HG03064 (cell line): ENCODE measurements around the gene ARHGDIA.
"Not testable (repeated sequence)": the region's sequence is repeated elsewhere in the genome, so short reads cannot be mapped to it uniquely, and the experiment has no call there.

Experiments used
- ATAC-seq: cut with Tn5 transposase; IDR thresholded peaks from one replicate; pipeline ENCODE4 v1.9.1; 2021; ENCODE audit warnings: low read depth; ENCODE audit not compliant: unreplicated experiment

ARHGDIA gene

GRCh38 chr17:81844887-81845286, 26.2 kb downstream of the ARHGDIA start:
- no peak for ATAC-seq

GRCh38 chr17:81844327-81844851, 26.7 kb downstream of the ARHGDIA start:
- ATAC-seq: no peak

- no peak for ATAC-seq
Measured at GRCh38 chr17:81843713-81844326, 27.3 kb downstream of the ARHGDIA start.

DNA sequence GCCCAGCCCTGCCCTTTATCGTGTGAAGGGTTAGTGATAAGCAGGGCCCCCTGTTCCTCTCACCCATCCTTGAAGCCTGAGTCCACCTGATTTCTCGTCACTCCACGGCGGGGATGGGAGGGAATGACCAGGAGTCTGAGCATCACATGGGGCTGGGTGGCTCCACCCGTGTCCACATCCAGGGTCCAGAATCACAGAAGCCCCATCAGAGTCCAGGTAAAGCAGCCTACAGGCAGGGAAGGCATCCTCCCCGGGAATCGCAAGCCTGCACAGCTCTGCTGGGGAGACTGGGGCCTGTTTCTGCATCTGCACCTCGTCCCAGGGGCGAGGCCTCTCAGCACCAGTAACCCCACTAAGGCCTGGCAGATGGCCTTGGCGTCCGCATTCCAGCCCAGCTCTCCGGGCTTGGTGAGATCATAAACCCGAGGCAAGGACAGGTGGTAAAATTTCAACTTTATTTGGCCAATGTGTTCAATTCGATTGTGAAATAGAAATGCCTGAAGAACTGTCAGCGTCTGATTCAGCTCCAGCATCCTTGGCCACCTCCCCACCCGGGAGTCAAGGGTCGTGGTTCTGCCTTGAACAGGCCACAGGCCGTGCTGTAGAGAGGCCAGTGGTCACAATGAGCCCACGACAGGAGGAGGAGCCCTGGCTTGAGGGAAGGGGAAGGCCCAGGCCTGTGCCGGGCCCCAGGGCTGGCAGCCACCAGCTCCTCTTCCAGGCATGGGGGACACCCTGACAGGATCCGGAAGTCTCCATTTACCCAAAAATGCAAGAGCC, 28.2 kb downstream of the ARHGDIA start:
- no peak for ATAC-seq

- ATAC-seq: no peak
Measured at GRCh38 chr17:81842378-81842724, 28.8 kb downstream of the ARHGDIA start.

DNA sequence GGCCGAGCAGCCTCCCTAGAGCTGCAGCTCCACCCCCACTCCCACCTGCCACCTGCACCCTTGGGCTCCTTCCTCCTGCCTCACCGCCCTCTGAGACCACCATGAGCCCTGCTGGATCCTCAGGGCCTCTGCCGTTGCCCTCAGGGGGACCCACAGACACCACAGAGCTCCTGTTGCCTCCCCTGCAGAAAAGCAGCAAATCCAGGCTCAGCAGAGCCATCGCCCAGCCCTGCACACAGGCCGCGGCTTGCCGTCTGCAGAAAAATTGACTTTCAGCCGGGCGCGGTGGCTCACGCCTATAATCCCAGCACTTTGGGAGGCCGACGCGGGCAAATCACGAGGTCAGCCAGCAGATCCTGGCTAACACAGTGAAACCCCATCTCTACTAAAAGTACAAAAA, 29.3 kb downstream of the ARHGDIA start:
- ATAC-seq: no peak

DNA sequence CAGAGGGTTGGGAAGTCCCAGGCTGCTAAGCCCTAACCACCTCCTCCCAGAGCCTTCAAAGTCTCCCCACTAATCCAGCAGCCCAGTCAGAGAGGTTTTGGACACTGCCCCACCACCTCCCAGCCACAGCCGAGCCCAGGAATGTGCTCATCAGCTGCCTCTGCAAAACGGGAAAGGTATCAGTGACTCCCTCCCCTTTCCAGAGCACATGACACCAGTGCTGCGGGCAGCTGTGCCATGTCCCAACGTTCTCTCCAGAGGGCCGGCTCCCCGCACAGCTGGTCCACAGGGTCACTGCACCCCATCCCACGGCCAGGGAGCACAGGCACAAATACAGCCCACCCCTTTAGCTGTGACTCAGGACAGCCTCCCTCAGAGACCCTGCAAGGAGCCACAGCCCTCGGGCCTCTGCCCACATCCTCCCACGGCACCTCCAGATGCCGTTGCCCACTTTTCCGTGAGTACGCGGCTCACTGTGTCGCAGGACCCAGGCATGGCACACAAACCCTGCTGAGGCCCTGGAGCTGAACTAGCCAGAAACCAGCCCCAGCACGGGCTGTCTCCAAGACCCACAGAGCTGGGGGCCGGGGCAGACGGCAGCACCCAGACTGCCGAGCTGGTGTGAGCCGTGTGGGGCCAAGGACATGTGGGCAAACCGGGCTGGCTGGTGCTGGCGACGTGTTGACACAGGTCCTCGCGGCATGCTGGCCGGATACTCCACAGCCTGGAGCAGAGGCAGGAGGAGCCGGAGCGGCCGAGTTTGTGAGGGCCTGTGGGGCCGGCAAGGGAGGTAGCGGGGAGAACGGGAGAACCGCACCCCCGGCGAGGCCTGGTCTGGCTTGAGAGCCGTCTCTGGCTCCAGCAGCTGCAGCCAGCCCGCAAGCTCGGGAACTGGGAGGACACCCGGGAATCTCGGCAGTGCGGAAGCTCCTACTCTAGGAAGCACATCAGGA, 30.0 kb downstream of the ARHGDIA start:
- no peak for ATAC-seq

- ATAC-seq: not testable (repeated sequence)
Measured at GRCh38 chr17:81840059-81840458, 31.1 kb downstream of the ARHGDIA start.

DNA sequence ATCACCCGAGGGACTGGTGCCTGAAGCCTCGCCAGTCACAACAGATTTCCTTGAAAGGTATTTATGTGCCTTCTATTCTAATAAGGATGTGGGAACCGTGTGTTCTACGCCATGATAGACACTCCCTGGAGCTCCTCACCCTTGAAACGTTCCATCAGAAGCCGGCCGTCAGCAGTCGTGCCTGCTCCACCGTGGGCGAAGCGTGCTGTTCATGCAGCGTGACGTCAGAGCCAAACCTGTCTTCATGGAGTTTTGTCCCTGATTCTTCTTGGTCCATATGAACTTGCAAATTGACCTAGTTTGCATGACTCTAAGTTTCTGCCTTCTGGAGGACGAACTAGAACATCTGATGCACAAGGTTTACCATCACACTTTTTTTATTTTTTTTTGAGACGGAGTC, 31.8 kb downstream of the ARHGDIA start:
- no peak for ATAC-seq

DNA sequence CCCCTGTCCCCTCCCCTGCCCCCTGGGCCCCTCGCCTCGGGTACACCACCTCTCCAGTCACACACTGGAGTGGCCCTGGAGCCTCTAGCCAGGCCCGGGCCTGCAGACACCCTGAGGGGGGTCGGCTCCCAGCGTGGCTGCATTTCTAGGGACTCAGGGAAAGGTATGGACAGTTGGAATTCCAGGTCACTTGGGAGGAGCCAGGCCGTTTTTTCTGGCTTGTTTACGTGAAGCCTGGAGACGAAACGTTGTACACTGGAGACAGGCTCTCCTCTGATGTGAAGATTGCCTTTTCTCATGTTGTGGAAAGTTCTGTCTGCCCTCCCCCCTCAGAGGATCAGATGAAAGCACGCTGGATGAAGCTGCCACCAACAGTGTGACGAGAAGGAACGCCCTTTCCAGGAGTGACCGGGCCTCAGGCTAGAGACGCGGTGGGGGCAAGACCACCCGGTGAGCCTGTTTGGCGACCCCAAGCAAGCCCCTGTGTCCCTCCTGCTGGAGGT, 32.3 kb downstream of the ARHGDIA start:
- no peak for ATAC-seq

DNA sequence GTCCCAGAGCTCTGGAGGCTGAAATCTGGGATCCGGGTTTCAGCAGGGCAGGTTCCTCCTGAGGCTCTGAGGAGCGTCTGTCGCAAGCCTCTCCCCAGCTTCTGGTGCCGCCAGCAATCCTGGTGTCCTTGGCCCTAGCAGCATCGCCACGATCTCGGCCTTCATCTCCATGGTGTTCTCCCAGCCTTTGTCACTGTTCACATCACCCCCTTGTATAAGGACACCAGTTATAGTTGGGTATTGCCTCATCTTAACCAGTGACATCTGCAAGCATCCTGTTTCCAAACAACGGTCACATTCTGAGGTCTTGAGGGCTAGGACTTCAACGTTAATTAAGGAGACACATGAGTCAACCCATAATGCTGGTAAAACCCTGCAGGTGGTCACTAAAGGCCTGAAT, 33.5 kb downstream of the ARHGDIA start:
- no peak for ATAC-seq

GRCh38 chr17:81834831-81835267, 36.3 kb downstream of the ARHGDIA start, which contains the start of gene PPP1R27:
PPP1R27 (minus strand) TSS chr17:81835050; CDS start chr17:81834953, 97 bp downstream.
- no peak for ATAC-seq

DNA sequence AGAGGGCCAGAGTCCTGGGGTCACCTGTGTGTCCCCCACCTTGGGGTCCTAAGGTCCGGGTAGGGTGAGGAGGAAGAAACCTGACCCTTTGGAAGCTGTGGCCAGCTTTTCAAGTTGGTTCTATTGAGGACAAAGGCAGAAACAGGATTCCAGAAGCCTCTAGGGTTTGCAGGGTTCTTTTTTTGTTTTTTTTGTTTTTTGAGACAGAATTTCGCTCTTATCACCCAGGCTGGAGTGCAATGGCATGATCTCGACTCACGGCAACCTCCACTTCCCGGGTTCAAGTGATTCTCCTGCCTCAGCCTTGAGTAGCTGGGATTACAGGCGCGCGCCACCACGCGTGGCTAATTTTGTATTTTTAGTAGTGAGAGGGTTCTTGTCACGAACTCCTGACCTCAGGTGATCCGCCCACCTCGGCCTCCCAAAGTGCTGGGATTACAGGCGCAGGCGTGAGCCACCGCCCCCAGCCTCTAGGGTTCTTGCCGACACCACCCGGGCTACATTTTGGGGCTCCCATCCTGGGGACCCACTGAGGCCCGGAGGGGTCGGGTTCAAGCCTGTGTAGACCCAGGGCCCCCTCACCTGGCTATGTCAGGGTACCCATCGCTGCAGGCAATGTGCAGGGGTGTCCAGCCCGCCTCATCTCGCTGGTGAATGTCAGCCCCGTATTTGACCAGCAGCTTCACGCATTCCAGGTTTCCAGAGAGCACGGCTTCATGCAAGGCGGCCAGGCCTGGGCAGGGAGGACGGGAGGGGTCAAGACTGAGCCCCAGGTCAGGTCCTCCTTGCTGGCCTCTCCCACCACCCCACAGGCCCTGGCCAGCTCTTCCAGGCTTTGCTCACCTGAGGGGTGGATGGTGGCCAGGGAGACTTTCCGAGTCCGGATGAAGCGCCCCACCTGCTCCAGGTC, 37.0 kb downstream of the ARHGDIA start:
- no peak for ATAC-seq

DNA sequence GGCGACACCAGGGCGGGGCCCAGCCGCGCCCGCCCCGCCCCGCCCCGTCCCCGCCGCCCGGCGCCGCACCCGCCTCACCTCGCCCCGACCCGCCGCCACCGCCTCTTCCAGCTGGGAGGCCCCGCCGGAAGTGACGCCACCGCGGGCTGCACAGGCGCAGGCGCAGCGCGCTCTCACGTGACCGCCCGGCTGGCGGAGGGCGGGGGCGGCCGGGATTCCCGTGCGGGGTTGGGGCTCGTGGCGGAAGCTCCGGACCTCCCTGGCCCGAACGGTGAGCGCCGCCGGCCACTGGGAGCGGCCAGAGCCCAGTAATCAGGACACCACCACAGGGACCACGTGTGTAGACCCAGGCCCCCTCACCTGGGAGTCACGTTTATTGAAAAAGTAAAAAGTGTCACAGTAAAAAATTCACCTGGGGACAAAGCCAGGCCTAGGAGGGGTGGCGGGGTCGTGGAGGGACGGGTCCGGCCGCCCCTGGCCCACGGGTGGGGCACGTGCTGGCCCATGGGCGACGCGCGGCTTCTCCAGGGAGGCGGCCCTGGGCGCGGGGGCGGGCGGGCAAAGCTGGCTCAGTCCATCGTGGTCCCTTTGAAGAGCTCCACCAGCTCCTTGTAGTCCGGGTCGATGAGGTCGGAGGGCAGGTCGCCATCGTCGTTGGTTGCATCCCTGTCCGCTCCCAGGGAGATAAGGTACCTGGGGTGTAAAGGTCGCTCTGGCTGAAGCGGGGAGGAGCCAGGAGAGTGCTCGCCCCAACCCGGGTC, 37.8 kb downstream of the ARHGDIA start, which contains the start of gene MCRIP1:
Gene MCRIP1, minus strand, starts transcription at position 132 of the 761 bp plus-strand sequence. CDS start 8,785 bp downstream, outside the sequence.
- peak; percentile 54 for ATAC-seq

DNA sequence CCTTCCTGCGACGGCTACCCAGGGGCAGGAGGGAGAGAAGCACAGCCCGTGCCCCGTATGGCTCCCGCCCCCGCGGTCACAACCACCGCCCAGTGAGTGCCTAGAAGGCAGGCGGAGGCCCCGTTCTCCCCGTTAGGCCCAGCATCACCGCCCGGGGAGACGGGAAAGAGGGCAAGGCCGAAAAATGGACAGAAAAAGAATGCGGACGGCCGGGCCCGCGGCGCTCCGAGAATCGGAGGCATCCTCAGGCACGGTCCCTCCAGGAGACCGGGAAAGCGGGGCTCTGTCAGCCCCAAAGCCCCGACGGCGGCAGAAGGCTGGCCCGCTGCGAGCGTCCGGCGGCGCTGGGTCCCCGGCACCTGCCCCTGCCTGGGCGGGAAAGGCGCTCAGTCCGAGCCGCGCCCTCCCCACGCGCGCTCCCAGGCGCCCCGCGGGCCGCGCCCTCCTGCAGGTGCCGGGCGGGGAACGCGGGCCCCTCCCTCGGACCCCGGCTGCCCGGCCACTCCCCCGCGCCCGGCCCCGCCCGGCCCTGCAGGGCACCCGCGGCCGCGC, 38.5 kb downstream of the ARHGDIA start:
- peak; percentile 63 for ATAC-seq

DNA sequence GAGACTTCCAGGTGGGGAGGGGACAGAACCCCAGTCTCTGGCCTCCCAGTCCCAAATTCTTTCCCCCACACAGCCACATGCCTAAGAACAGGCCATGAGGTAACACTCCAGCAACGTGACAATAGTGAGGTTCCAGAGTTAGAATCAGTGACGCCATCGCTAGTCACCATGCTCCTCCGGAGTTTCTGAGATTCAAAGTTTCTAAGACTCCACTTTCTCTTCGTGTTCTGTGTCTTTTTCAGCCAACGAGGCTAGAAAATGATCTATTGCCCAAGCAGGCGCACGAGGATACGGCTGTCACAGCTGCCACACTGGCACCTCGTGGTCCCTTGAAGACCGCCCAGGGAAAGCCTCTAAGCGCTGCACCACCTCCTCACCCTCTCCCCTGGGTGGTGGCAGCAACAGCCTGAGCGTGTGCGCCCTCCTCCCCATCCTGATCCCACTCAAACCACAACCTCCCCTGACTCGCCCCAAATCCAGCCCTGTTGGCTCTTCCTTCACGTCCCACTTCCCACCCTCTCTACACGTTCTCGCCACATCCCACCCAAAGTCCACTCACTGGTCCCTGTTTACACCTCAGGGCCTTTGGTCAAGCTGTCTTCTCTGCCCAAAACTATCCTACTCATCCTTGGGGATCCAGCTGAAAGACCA, 39.1 kb downstream of the ARHGDIA start:
- ATAC-seq: no peak

GRCh38 chr17:81831563-81831956, 39.6 kb downstream of the ARHGDIA start:
- no peak for ATAC-seq

- no peak for ATAC-seq
Measured at GRCh38 chr17:81829858-81830257, 41.3 kb downstream of the ARHGDIA start.
